ENCODE data around the gene CCDC28B. TPM values are rescaled to one million over a fixed set of nuclear protein-coding genes. Genes with fewer than 3 reads are reported as not detected.

The CCDC28B gene
- total and polyA plus RNA-seq, 2 of the 13 experiments (the other 11 are each of a cell fraction or from before 2014, with no cell fraction given): 2.6 to 3.5 TPM

- intact Hi-C loops (cut with micrococcal nuclease; ENCODE audit: unreplicated experiment) (no loop called here), in situ Hi-C loops (cut with HindIII; ENCODE audit: extremely low pct_ligation_motif_present, low pct_unique_long_range_greater_than_20kb) (no loop called here)
- ATAC-seq: no peak
- no peaks in the 10 kb centered on the region for H3K27me3 ChIP-seq (ENCODE audit: control insufficient read depth in 1 of 2, insufficient read depth in 2 of 2, low read length in 2 of 2)
- H2AFZ ChIP-seq (ENCODE audit: low read length): no peak overlapping the region
- peak overlapping the region; percentile 84; the same call in 1 of the 2 replicates for H3K9ac ChIP-seq (ENCODE audit: insufficient read depth, low read depth, low read length)
- H3K9me3 ChIP-seq (ENCODE audit: low read length): no peaks in the 10 kb centered on the region
- WGBS (ENCODE audit: low lambda C conversion rate): 86% methylated on average over 5 of the region's 5 CpGs
- ChIA-PET POLR2A (interaction anchor here (0.6 kb wide), 1 partner anchor 39 kb away, joined by 4 read pairs; no protein-coding TSS in a partner anchor), CTCF (ENCODE audit: low intra/inter-chr PET ratio, low total read pairs) (no interaction called here)
- H4K20me1 ChIP-seq (ENCODE audit: insufficient read depth, low read length): peaks cover 2% of the 10 kb centered on the region; the same call in 1 of the 2 replicates
- no peak for TF ChIP-seq KDM2A (CRISPR knock-in tag; IDR thresholded peaks at IDR 0.05; ENCODE audit: borderline replicate concordance, low read depth)
- TF ChIP-seq NPAS2 (CRISPR knock-in tag; IDR thresholded peaks at IDR 0.05; ENCODE audit: borderline replicate concordance): no peak
- TF ChIP-seq ZNF75D (CRISPR knock-in tag; IDR thresholded peaks at IDR 0.05; ENCODE audit: borderline replicate concordance): no peak
- no peak for TF ChIP-seq BRF2 (CRISPR knock-in tag; IDR thresholded peaks at IDR 0.05)
- TF ChIP-seq EZH2 (conservative IDR thresholded peaks at IDR 0.05; ENCODE audit: low read depth, low read length): no peak
- no peak for TF ChIP-seq HOMEZ (CRISPR knock-in tag; IDR thresholded peaks at IDR 0.05; ENCODE audit: low read depth)
- BruUV-seq (replicated peaks): no TSS peak
- no peak for FAIRE-seq
- peak overlapping the region; percentile 7 for H3K27ac ChIP-seq (ENCODE audit: extremely low read length, insufficient read depth, low read length)
- H3K79me2 ChIP-seq (ENCODE audit: insufficient read depth, low read length): peaks cover 50% of the 10 kb centered on the region
- peak overlapping the region in 1 of 3 experiments; percentile 76; a peak in 3 of 6 replicates for H3K4me3 ChIP-seq (replicated peaks in 1 of 3; ENCODE audit: insufficient read depth in 1 of 3, low read depth in 2 of 3, low read length in 3 of 3)
- DNase-seq (ENCODE audit: low spot score): no peak
- peaks cover 14 to 33% of the 10 kb centered on the region in 2 experiments; a peak in 4 of 5 replicates for H3K36me3 ChIP-seq (replicated peaks in 1 of 2; ENCODE audit: control insufficient read depth in 1 of 2, insufficient read depth in 2 of 2, low read length in 2 of 2)
- H3K4me1 ChIP-seq (ENCODE audit: insufficient read depth, low read length): peaks cover 75% of the 10 kb centered on the region
- H3K4me2 ChIP-seq (ENCODE audit: low read depth, low read length): peak overlapping the region; percentile 80
Observed at GRCh38 chr1:32181563-32181962, 18.8 kb upstream of the CCDC28B start.
